SK-N-SH (cell line): ENCODE measurements around the gene PAOX. TPM values are rescaled to one million over a fixed set of nuclear protein-coding genes. Genes with fewer than 3 reads are reported as not detected.

ENCODE experiments used
- CTCF ChIA-PET: fragments of 300-600, 350-600 bp; formaldehyde crosslinking; extraction: SDS; loops from one replicate; lab custom pipeline; 2021; lab: Yijun Ruan, JAX
- POLR2A ChIA-PET: fragments of 350-600 bp; sonication (Branson Sonifier 250); formaldehyde crosslinking; extraction: SDS; loops from one replicate; lab custom pipeline; 2020; ENCODE audit warnings: antibody characterized with exemption, inconsistent platforms; lab: Yijun Ruan, JAX
- DNase-seq: peaks from one replicate; pipeline ENCODE4 v3.0.0; 2012
- H2AFZ ChIP-seq: fragments of 200-600 bp; sonication (generic); 2 replicates; pipeline ENCODE4 v1.8.1; 2016; ENCODE audit warnings: antibody characterized with exemption, mild to moderate bottlenecking, low read depth
- H3F3A ChIP-seq: fragments of 200-600 bp; sonication (generic); replicated peaks from 2 replicates; pipeline ENCODE3; 2016; ENCODE audit warnings: antibody characterized with exemption, mild to moderate bottlenecking; ENCODE audit not compliant: insufficient read depth
- H3K27ac ChIP-seq, 2 experiments: fragments of 200-500 bp in 1 of 2; fragments of 200-600 bp in 1 of 2; sonication (Bioruptor generic) in 1 of 2; sonication (generic), shearing (Covaris generic) in 1 of 2; 2 replicates each; pipeline versions ENCODE4 v1.5.1 to v1.6.1; 2014 to 2016; ENCODE audit warnings: low read depth in 2 of 2, inconsistent platforms in 1 of 2, low read length in 1 of 2, mild to moderate bottlenecking in 1 of 2, mixed read lengths in 1 of 2
- H3K27me3 ChIP-seq: fragments of 200-600 bp; sonication (generic), shearing (Covaris generic); 2 replicates; pipeline ENCODE4 v1.6.1; 2016; ENCODE audit warnings: mixed run types; ENCODE audit not compliant: insufficient read depth
- H3K36me3 ChIP-seq, 2 experiments: fragments of 200-500 bp in 1 of 2; fragments of 200-600 bp in 1 of 2; sonication (Bioruptor generic) in 1 of 2; sonication (generic) in 1 of 2; replicated peaks in 1 of 2; 2 replicates each; pipeline versions ENCODE3 to v1.5.1; 2014 to 2016; ENCODE audit warnings: low read length in 1 of 2, mild to moderate bottlenecking in 1 of 2; ENCODE audit not compliant: insufficient read depth in 2 of 2, control insufficient read depth in 1 of 2
- H3K4me1 ChIP-seq, 2 experiments: fragments of 200-500 bp in 1 of 2; fragments of 200-600 bp in 1 of 2; sonication (Bioruptor generic) in 1 of 2; sonication (generic), shearing (Covaris generic) in 1 of 2; 2 replicates each; pipeline versions ENCODE4 v1.5.1 to v1.6.1; 2014 to 2016; ENCODE audit warnings: low read depth in 1 of 2, low read length in 1 of 2, mixed run types in 1 of 2; ENCODE audit not compliant: insufficient read depth in 2 of 2, control insufficient read depth in 1 of 2
- H3K4me2 ChIP-seq: fragments of 200-600 bp; sonication (generic), shearing (Covaris generic); 2 replicates; pipeline ENCODE4 v1.6.1; 2017; ENCODE audit warnings: mixed run types
- H3K4me3 ChIP-seq, 2 experiments: fragments of 200-500 bp in 1 of 2; fragments of 200-600 bp in 1 of 2; sonication (Bioruptor generic) in 1 of 2; sonication (generic), shearing (Covaris generic) in 1 of 2; 2 replicates each; pipeline versions ENCODE4 v1.5.1 to v1.8.1; 2014 to 2016; ENCODE audit warnings: low read depth in 2 of 2, inconsistent platforms in 1 of 2, low read length in 1 of 2, mild to moderate bottlenecking in 1 of 2, mixed read lengths in 1 of 2, moderate library complexity in 1 of 2
- H3K79me2 ChIP-seq: fragments of 200-600 bp; sonication (generic); 2 replicates; pipeline ENCODE4 v1.8.1; 2017; ENCODE audit warnings: mild to moderate bottlenecking; ENCODE audit not compliant: insufficient read depth
- H3K9ac ChIP-seq: fragments of 200-600 bp; sonication (generic); 2 replicates; pipeline ENCODE4 v1.6.1; 2017; ENCODE audit warnings: mixed run types
- H3K9me2 ChIP-seq: fragments of 200-600 bp; sonication (generic); 2 replicates; pipeline ENCODE4 v1.6.1; 2017; ENCODE audit warnings: mixed run types
- H3K9me3 ChIP-seq: fragments of 200-600 bp; sonication (generic); 2 replicates; pipeline ENCODE4 v1.6.1; 2017; ENCODE audit warnings: mixed run types, mild to moderate bottlenecking, moderate library complexity
- H4K20me1 ChIP-seq: fragments of 200-600 bp; sonication (generic); 2 replicates; pipeline ENCODE4 v1.6.1; 2017; ENCODE audit warnings: mild to moderate bottlenecking, mixed run types; ENCODE audit not compliant: insufficient read depth
- ELF1 ChIP-seq: IDR thresholded peaks from 2 replicates; pipeline ENCODE4 v1.4.0; 2012
- EZH2phosphoT487 ChIP-seq: fragments of 200-600 bp; sonication (generic); IDR thresholded peaks from 2 replicates; pipeline ENCODE4 v1.6.1; 2017; ENCODE audit warnings: low read depth, mixed run types, mild to moderate bottlenecking, antibody characterized with exemption, moderate library complexity, borderline replicate concordance
- FOXJ3 ChIP-seq: sonication (generic); formaldehyde crosslinking; IDR thresholded peaks from 2 replicates; pipeline ENCODE4 v1.5.1; 2020; ENCODE audit warnings: mild to moderate bottlenecking, missing genetic modification reagents
- MEF2A ChIP-seq: IDR thresholded peaks from 2 replicates; pipeline ENCODE4 v1.4.0; 2012; ENCODE audit warnings: low read depth, borderline replicate concordance
- NFIC ChIP-seq: IDR thresholded peaks from 2 replicates; pipeline ENCODE4 v1.4.0; 2012; ENCODE audit warnings: borderline replicate concordance
- RAD21 ChIP-seq: IDR thresholded peaks from 2 replicates; pipeline ENCODE4 v1.6.1; 2012; ENCODE audit warnings: mild to moderate bottlenecking, low read length
- RCOR1 ChIP-seq: fragments of 150-350 bp; IDR thresholded peaks from 2 replicates; pipeline ENCODE4 v1.6.1; 2017; ENCODE audit warnings: antibody characterized with exemption, low read length
- REST ChIP-seq: IDR thresholded peaks from 2 replicates; pipeline ENCODE4 v1.6.1; 2012; ENCODE audit warnings: mild to moderate bottlenecking, low read depth, low read length, moderate library complexity
- RXRA ChIP-seq: IDR thresholded peaks from 2 replicates; pipeline ENCODE4 v1.4.0; 2012; ENCODE audit warnings: low read depth, mild to moderate bottlenecking, borderline replicate concordance
- SMC3 ChIP-seq: IDR thresholded peaks from 2 replicates; pipeline ENCODE4 v1.6.1; 2012; ENCODE audit warnings: low read depth, low read length, improper control_type of control experiment
- TEAD4 ChIP-seq: IDR thresholded peaks from 2 replicates; pipeline ENCODE4 v1.4.0; 2012; ENCODE audit warnings: mild to moderate bottlenecking, borderline replicate concordance; ENCODE audit not compliant: insufficient read depth
- YY1 ChIP-seq: IDR thresholded peaks from 2 replicates; pipeline ENCODE4 v1.4.0; 2012; ENCODE audit warnings: low read depth, mild to moderate bottlenecking
- ZBTB33 ChIP-seq: IDR thresholded peaks from 2 replicates; pipeline ENCODE4 v1.4.0; 2012; ENCODE audit warnings: low read depth, borderline replicate concordance
- WGBS: methylation state at CpG from one replicate; pipeline ENCODE4 v1.1.6; 2017; ENCODE audit warnings: low lambda C conversion rate; 5-methylcytosine and 5-hydroxymethylcytosine counted together
- polyA plus RNA-seq, 3 experiments: library from polyadenylated mRNA; depleted of rRNA; stranded (reverse); fragments of >200 nt; gene quantifications; 2 replicates each; pipeline ENCODE4 v1.2.3, GENCODE V29; 2012
- TF ChIP-seq, protein P1 (sequence below): fragments of 150-350 bp; IDR thresholded peaks from 2 replicates; pipeline ENCODE4 v1.6.1; 2017; ENCODE audit warnings: antibody characterized with exemption, low read length, low read depth, borderline replicate concordance
- TF ChIP-seq, protein P2 (sequence below): fragments of 150-350 bp; IDR thresholded peaks from 2 replicates; pipeline ENCODE4 v1.6.1; 2016; ENCODE audit warnings: mild to moderate bottlenecking, low read depth, low read length

Gene PAOX
- polyA plus RNA-seq, 1 of the 3 experiments (the other 2 are of a cell fraction), result 6.2 TPM

GRCh38 chr10:133400624-133401424 is 21.8 kb downstream of the PAOX start:
- Histone ChIP-seq H4K20me1 (peaks cover 7% of the 10 kb centered on the region; the same call in 1 of the 2 replicates), H3K4me1 (peaks cover 2 to 13% of the 10 kb centered on the region in 2 experiments; a peak in 3 of 4 replicates), H3K4me2 (no peak overlapping the region), H3K27me3 (no peaks in the 10 kb centered on the region), H3F3A (peaks cover 7% of the 10 kb centered on the region), H3K27ac (no peak overlapping the region), H3K9ac (no peak overlapping the region), H2AFZ (no peak overlapping the region), H3K9me2 (no peaks in the 10 kb centered on the region), H3K36me3 (peaks cover 20 to 63% of the 10 kb centered on the region in 2 experiments), H3K9me3 (no peaks in the 10 kb centered on the region), H3K79me2 (peaks cover 50% of the 10 kb centered on the region), H3K4me3 (no peak overlapping the region)
- POLR2A ChIA-PET, result no interaction called here
- no peak for DNase-seq
- CTCF ChIA-PET, result no interaction called here
- TF ChIP-seq, protein P1, sequence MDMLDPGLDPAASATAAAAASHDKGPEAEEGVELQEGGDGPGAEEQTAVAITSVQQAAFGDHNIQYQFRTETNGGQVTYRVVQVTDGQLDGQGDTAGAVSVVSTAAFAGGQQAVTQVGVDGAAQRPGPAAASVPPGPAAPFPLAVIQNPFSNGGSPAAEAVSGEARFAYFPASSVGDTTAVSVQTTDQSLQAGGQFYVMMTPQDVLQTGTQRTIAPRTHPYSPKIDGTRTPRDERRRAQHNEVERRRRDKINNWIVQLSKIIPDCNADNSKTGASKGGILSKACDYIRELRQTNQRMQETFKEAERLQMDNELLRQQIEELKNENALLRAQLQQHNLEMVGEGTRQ, result no peak
- no peak for TF ChIP-seq TEAD4
- TF ChIP-seq SMC3, result no peak
- no peak for TF ChIP-seq ELF1
- no peak for TF ChIP-seq RAD21
- no peak for TF ChIP-seq EZH2phosphoT487
- no peak for TF ChIP-seq REST
- TF ChIP-seq YY1, result no peak
- TF ChIP-seq, protein P2, sequence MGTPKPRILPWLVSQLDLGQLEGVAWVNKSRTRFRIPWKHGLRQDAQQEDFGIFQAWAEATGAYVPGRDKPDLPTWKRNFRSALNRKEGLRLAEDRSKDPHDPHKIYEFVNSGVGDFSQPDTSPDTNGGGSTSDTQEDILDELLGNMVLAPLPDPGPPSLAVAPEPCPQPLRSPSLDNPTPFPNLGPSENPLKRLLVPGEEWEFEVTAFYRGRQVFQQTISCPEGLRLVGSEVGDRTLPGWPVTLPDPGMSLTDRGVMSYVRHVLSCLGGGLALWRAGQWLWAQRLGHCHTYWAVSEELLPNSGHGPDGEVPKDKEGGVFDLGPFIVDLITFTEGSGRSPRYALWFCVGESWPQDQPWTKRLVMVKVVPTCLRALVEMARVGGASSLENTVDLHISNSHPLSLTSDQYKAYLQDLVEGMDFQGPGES, result no peak
- TF ChIP-seq ZBTB33, result no peak
- no peak for TF ChIP-seq NFIC
- TF ChIP-seq RCOR1, result no peak
- TF ChIP-seq FOXJ3 (CRISPR knock-in tag), result no peak
- TF ChIP-seq MEF2A, result no peak
- TF ChIP-seq RXRA, result no peak
- 91% methylated on average over 10 of the region's 10 CpGs for WGBS
